Activated CD8-positive, alpha-beta memory T cell treated with anti-CD3 and anti-CD28 coated beads for 1 hour (primary cell): ENCODE results near the gene NRG2.

ENCODE experiments used
- DNase-seq, 2 donors: peaks; one replicate each; pipeline ENCODE4 v3.0.0-alpha.2; 2020; ENCODE audit warnings: low read depth in 1 of 2; ENCODE audit errors: extremely low read depth in 1 of 2

The NRG2 gene

DNA sequence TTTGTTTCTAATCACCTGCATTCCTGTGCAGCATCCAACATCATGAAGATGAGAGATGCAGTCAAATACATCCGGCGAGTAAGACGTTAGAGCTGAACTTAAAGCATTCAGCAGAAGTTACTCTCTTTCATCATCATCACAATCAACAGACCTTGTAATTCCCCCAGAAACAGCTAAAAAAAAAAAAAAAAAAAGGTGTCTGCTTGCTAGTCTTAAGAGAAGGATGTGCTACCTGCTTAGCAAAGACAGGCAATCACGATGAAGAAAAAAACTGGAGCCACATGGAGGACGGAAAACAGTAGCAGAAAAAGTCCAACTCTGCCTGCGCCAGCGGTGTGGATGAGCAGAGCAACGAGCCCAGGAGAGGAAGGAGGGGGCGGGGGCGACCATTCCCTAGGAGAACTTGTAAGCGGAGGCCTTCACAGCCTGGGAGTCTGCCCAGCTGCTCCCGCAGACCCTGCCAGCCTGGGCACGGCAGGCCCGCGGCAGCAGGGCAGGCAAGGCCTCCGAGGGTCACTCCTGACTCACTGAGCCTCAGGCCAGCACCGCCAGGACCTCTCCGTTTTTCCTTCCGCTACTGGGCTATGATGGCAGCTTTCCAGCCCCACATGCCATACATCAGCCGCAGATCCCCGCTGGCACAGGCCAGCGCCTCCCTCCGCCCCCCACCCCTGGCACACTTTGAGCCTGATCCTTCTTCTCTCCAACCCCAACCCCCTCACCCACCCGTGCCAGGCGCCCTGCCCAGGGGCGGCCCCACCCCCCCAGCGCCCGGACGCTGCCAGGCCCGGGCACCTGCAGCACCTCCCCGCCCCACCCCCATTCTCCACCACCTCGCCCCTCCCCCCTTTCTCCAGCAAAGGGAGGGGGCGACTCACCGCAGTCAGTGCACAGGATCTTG, 1.4 kb downstream of the NRG2 start:
- no peak for DNase-seq

- no peak for DNase-seq
These were observed 2.0 kb downstream of the NRG2 start for GRCh38 chr5:140041099-140041491.

DNA sequence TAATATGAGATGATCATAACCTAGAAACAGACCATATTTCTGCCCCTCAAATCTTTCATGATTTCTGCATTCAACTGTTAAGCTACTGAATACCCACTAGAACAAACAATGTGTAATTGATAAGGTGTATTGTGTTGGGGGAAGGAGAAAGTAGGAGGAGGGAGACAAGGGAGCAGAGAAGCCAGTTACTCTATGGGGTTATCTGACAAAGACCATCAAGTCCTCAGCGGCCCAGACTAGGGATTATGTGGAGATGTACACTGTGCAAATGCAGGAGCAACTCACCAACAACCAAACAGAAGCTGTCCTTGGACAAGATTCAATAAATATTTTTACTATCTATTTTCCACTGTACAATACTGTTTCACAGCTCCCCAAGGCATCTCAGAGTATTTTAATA, 2.7 kb downstream of the NRG2 start:
- DNase-seq = no peak

DNA sequence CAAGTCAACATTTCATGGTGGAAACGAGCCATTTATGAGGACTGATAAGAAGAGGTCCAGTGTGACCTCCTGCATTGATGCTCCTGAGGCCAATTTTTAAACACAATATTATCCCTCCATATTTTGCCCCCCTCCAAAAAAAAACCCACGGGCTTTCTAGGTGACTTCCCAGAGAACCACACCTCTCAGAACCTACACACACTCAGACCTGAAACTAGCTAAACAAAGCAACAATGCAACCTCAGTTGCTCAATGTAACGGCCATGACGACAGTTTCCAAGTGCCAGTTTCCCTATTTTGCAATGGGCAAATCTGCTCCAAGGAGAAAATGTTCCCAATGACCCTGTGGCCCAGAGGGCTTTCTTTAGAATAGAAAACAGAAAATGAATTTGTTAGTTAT, 3.5 kb downstream of the NRG2 start:
- DNase-seq = no peak

DNA sequence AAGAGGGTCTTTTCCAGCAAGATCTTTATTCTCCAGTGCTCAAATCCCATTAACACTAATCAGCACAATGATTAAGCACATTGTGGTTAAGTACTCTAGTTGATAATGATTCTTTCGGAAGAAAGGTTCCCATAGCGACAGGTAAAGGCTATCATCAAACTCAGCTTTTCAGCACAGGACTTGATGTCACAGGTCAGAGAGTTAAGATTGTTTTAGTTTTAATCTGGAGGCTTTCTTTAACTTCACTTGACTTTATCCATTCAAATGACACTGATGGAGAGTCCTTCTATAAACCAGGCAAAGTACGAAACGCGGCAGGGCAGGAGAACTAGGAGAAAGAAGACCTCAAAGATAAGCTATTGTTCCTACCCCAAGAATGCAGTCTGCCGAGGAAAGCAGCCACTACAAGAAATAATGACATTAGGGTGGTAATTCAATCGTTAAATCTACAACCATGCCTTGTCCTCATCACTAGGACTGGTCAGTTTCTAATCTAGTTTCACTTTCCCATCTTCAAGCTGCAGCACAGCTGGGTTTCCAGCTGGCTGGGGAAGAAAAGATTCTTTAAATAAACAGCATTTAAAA, 4.6 kb downstream of the NRG2 start:
- DNase-seq = no peak

- no peak for DNase-seq
These were observed 6.1 kb downstream of the NRG2 start for GRCh38 chr5:140037012-140037411.

DNA sequence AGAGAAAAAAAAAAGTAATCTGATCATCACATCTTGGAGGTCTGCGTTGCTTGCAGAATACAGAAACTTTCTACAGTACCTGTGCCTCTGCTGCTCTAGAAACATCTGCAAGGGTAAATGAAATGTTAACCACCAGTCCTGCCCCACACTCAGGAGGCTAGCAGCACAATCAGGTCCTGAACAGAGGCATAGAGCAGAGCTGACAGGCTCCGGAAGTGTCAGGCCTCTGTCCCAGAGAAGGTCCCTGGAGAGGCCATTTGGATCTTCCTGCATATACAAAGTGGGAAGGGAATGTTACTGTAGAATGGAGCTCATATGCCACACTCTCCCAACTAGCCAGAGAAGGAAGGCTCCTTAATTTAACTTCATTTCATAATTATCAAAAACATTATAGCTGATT, 7.2 kb downstream of the NRG2 start:
- DNase-seq = no peak

- DNase-seq = no peak
These were observed 9.9 kb downstream of the NRG2 start for GRCh38 chr5:140033037-140033760.

DNA sequence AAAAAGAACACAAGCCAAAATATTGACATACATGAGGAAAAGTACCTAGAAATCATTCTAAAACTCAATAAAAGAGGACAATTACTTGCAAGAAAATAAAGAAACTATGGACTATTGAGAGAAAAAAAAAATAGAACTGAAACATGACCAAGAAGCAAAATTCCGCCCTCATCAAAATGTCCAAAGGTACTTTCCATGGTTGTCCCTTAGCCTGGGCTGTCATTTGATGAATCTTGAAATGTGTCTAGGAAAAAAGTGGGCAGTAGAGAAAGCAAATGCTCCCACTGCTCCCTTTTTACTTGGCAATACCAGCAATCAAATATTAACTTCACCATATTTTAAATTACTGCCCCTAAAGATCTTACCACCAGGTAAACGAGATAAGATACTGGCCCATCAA, 10.8 kb downstream of the NRG2 start:
- DNase-seq = no peak

DNA sequence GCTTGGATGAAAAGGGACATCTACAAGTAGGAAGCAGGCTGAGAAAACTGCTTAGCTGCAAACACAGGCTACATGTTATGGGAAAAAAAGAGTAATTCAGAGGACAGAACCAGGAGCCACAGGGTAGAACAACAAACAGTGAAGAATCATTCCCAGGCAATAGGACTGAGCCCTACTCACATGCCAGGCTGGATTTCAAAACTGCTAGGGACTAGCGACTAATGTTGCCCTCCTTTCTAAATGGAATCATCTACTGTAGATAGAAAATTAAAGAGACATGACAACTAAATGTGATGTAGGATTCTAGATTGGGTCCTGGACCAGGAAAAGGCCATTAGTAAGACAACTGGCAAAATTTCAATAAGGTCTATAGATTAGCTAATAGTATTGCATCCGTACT, 15.3 kb downstream of the NRG2 start:
- DNase-seq = no peak

DNA sequence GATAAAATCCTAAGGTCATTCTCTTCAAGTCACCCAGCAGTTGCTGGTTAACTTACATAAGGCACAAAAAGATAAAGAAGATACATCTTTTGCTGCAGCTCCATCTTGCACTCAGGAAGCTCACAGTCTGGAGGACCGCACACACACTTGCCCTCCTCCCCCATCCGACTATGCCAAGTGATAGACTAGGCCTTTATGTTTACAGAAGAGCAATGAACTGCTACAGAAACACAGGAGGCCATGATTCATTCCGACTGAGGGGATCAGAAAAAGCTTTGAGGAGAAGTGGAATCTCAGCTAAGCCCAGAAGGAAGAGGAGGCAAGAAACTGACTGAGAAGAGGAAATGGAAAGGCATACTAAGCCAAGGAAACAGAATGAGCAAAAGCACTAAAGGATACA, 17.4 kb downstream of the NRG2 start:
- no peak for DNase-seq

- DNase-seq = no peak
These were observed 18.2 kb downstream of the NRG2 start for GRCh38 chr5:140024928-140025327.

DNA sequence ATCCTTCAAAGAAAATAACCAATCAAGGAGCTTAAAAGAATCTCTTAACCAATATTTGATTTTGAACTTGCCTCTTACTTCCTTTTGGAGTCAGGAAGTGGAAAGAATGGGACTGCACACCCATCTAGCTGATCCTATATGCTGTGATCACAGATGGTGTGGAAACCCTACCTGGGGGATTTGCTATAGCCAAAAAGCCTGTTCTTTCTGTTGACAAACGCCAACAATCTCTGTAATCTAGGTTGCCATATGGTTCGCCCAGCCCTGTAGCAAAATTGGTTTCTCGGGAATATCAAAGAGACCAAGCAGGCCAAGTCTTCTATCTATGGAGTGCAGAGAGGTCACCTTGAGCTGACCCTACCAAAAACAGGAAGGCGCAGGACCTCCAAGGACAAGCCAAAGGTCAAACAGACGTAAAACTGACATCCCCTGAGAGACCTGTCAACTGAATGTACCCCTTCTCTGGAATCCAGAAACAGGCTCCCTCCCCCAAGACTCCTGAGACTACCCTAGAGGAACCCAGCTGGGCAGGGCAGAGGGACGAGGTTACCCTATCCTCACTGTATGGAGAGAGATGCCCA, 19.4 kb downstream of the NRG2 start:
- no peak for DNase-seq

GRCh38 chr5:140020601-140021177, 22.4 kb downstream of the NRG2 start:
- no peak for DNase-seq

DNA sequence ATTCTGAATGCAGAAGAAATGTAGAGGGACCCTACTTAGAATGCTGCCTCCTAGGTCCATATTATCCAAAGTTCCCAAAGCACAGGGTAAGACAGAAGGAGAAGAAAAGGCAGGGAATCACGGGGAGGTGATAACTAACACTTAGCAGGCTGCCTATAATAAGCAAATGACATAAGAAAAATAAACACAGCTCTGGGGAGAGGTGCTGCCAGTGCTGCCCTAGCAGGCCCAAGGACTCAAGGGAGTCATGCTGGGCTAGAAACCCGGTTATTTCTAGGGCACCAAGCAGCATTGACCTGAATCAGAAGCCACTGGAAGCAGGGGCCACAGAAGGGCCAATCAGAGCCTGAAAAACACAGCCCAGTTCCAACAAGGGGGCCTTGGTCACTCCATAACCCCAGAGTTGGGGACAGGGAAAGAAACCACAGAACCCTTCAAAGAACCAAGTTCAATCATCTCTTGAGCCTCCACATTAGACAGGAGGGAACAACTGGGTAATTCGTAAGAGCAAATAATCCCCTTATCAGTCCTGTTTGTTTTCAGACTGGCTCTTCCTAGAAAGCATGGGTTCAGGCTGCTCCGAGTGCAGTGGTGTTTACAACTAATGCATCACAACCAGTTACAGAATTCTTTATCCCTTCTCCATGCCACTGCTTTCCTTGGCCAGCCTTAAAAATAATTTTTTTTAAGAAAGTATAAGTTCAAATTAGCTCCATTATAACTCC, 24.0 kb downstream of the NRG2 start:
- no peak for DNase-seq

GRCh38 chr5:140018517-140018916, 24.6 kb downstream of the NRG2 start:
- no peak for DNase-seq

DNA sequence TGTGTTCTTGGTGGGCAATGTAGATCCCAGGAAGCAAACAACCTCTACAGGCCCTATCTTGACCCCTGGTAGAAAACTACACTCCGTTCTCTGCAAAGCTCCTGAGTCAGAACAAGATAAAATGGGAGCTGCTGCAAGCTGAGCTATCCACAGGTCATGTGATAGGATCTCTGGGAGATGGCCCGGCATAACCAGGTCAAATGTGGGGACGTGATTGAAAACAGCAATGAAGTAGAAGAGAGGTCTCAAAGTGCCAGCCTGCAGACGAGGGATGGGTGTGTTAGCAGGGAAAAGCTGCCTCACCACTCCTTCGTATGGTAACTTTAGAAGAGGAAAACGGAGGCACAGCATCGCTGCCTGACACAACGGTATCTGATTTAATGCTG, 25.0 kb downstream of the NRG2 start:
- DNase-seq = no peak

DNA sequence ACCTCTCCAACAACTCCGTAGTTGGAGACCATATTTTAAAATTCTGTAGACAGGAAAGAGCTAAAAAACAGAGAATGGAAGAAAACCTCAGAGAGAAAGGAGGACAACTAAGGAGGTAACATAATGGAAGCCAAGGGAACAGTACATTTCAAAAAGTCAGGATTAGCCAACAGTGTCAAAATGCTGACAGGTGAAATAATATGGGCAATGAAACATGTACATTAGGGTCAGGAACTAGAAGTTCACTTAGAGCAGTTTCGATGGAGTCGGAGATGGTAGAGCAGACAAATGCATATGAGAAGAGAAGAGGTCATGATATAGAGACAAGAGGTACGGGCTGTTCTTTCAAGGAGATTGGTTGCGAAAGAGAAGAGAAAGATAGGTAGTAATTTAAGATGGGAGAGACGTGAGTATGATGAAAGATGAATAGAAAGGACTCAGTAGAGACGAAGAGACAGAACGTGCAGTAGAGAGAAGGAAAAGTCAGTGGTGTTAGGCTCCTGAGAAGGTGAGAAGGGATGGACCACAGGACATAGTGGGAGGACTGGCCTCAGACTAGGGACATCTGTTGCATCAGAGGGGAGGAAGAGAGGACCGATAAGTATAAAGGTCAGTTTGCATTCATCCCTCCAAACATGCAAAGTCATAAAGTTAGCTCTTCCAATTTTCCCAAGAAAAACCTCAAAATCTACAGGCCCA, 25.6 kb downstream of the NRG2 start:
- DNase-seq = no peak

DNA sequence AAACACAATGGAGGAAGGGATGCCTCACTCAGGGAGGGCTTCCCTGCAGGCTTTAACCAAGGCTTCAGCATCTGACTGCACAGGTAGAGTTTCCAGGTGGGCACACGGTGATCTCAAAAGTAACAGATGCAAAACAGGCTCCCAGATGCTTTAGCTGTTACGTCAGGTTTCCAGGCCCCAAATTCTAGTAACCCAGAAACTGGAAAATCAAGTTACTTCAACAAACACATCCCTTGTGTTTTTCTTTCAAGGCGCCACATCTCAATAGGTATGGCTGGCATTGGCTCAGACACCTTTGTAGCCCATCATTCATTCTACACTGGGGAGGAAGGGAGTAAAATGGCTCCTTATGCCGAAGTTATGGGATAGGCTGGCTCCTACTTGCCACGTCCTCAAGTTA, 27.4 kb downstream of the NRG2 start:
- no peak for DNase-seq

DNA sequence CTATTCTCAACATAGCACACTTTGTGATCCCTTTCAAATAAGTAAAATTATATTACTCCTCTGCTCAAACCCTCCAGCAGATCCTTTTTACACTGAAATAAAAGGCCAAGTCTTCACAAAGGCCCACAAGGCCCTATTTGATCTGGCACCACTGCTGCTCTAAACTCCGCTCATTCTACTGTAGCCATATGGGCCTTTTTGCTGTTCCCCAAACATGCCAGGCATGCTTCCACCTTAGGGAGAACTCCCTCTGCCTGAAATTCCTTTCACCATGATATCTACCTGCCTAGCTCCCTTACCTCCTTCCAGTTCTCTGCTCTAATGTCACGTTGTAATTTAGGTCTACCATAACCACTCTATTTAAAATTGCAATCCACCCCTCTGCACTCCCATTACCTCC, 28.3 kb downstream of the NRG2 start:
- DNase-seq = no peak
